ENCODE data around the gene BEND7.
"Not testable (repeated sequence)": the region's sequence is repeated elsewhere in the genome, so short reads cannot be mapped to it uniquely, and the experiment has no call there.

Gene BEND7

GRCh38 chr10:13483073-13483472, 45.7 kb downstream of the BEND7 start:
- no peak for DNase-seq (ENCODE audit: low read depth)

- no peak for DNase-seq (ENCODE audit: low read depth)
Observed at GRCh38 chr10:13481690-13482089, 47.1 kb downstream of the BEND7 start.

GRCh38 chr10:13475124-13475523, 53.7 kb downstream of the BEND7 start:
- DNase-seq (ENCODE audit: low read depth), result no peak

GRCh38 chr10:13473986-13474385, 54.8 kb downstream of the BEND7 start:
- DNase-seq (ENCODE audit: low read depth), result no peak

- no peak for DNase-seq (ENCODE audit: low read depth)
Observed at GRCh38 chr10:13472359-13472758, 56.5 kb downstream of the BEND7 start.

GRCh38 chr10:13470270-13470669, 58.5 kb downstream of the BEND7 start:
- no peak for DNase-seq (ENCODE audit: low read depth)

- DNase-seq (ENCODE audit: low read depth), result peak; percentile 44
Observed at GRCh38 chr10:13462551-13462950, 66.3 kb downstream of the BEND7 start.

GRCh38 chr10:13458687-13459012, 70.2 kb downstream of the BEND7 start:
- peak; percentile 19 for DNase-seq (ENCODE audit: low read depth)

GRCh38 chr10:13457958-13458686, 70.7 kb downstream of the BEND7 start:
- peak; percentile 20 for DNase-seq (ENCODE audit: low read depth)

- no peak for DNase-seq (ENCODE audit: low read depth)
Observed at GRCh38 chr10:13453896-13454295, 74.9 kb downstream of the BEND7 start.

GRCh38 chr10:13450069-13450468, 78.7 kb downstream of the BEND7 start:
- peak; percentile 65 for DNase-seq (ENCODE audit: low read depth)

- DNase-seq (ENCODE audit: low read depth), result peak; percentile 7
Observed at GRCh38 chr10:13449296-13449695, 79.5 kb downstream of the BEND7 start.

GRCh38 chr10:13448216-13448615, 80.6 kb downstream of the BEND7 start:
- DNase-seq (ENCODE audit: low read depth), result peak; percentile 26

- DNase-seq (ENCODE audit: low read depth), result no peak
Observed at GRCh38 chr10:13445656-13446400, 83.0 kb downstream of the BEND7 start.

GRCh38 chr10:13441476-13441875, 87.3 kb downstream of the BEND7 start:
- no peak for DNase-seq (ENCODE audit: low read depth)

GRCh38 chr10:13440185-13441061, 88.4 kb downstream of the BEND7 start:
- no peak for DNase-seq (ENCODE audit: low read depth)

GRCh38 chr10:13439313-13440184, 89.3 kb downstream of the BEND7 start:
- DNase-seq (ENCODE audit: low read depth), result no peak

- DNase-seq (ENCODE audit: low read depth), result no peak
Observed at GRCh38 chr10:13437026-13437555, 91.7 kb downstream of the BEND7 start.

GRCh38 chr10:13427943-13428342, 100.9 kb downstream of the BEND7 start:
- DNase-seq (ENCODE audit: low read depth), result not testable (repeated sequence)

- no peak for DNase-seq (ENCODE audit: low read depth)
Observed at GRCh38 chr10:13425397-13425796, 103.4 kb downstream of the BEND7 start.

- DNase-seq (ENCODE audit: low read depth), result no peak
Observed at GRCh38 chr10:13422800-13423199, 106.0 kb downstream of the BEND7 start.
